Activated CD4-positive, CD25-positive, alpha-beta regulatory T cell (primary cell): ENCODE measurements around the gene SMIM5.
"Not testable (repeated sequence)": the region's sequence is repeated elsewhere in the genome, so short reads cannot be mapped to it uniquely, and the experiment has no call there.

Experiments used
- DNase-seq, 4 experiments: peaks; one replicate each; lab custom pipeline; 2025; lab: John Stamatoyannopoulos, UW

Gene SMIM5

GRCh38 chr17:75632863-75633485 lies at the start of gene SMIM5:
Gene SMIM5, plus strand, starts transcription at chr17:75633434. Its CDS starts 6,768 bp downstream, at chr17:75640202.
- DNase-seq: peak; percentile 72 to 81 (median 76)

DNA sequence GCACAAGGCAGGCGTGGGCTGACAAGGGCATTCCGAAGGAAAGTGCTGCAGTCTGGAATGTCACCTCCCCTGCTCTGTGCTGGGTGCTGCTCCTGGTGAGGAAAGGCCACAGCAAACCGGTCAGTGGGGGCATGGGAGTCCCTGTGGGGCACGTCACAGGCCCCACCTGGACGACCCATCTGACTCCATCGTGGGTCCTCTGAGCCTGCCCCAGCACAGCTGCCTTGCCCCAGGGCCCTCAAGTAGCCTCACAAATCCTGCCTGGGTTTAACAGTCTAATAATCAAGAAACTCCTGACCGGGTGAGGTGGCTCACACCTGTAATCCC lies 48.4 kb upstream of the SMIM5 start:
- DNase-seq: no peak

- peak; percentile 28 to 46 (median 40) for DNase-seq
Measured at GRCh38 chr17:75587675-75588595, 45.3 kb upstream of the SMIM5 start, which contains the start of gene MYO15B. Gene MYO15B, plus strand, starts transcription at chr17:75587800. Its CDS starts 258 bp downstream, at chr17:75588058.

GRCh38 chr17:75588596-75589011 lies 44.6 kb upstream of the SMIM5 start:
- DNase-seq: peak in 1 of 4 experiments; percentile 31

DNA sequence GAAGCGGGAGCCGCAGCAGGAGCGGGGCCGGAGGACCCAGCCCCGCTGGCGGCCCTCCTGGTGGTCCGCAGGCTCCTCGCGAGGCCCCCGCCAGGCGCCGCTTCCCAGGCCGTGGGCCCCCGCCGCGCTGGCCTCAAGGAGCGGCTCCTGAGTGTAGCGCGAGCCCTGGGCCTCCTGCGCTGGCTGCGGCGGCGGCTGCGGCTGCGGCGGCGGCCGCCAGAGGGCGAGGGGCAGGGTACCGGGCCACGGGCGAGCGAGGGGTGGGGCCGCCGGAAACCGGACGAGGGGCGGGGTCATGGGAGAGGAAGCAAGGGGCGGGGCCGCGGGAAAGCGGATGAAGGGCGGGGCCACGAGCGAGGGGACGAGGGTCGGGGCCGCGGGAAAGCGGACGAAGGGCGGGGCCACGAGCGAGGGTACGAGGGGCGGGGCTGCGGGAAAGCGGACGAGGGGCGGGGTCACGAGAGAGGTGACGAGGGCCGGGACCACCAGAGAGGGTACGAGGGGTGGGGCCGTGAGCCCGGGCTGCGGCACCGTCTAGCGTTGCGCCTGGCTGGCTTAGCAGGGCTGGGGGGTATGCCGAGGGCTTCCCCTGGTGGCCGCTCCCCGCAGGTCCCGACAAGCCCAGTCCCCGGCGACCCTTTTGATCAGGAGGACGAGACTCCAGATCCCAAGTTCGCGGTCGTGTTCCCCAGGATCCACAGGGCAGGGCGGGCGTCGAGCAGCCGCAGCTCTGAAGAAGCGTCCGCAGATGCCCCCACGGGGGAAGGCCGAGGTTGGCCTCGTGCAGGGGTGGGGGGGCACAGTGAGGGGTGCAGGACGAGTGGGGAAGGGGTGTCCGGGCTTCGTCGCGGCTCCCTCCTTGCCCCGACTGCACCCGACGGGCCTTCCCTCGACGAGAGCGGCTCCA lies 44.0 kb upstream of the SMIM5 start:
- DNase-seq: peak; percentile 96 to 98 (median 96)

DNA sequence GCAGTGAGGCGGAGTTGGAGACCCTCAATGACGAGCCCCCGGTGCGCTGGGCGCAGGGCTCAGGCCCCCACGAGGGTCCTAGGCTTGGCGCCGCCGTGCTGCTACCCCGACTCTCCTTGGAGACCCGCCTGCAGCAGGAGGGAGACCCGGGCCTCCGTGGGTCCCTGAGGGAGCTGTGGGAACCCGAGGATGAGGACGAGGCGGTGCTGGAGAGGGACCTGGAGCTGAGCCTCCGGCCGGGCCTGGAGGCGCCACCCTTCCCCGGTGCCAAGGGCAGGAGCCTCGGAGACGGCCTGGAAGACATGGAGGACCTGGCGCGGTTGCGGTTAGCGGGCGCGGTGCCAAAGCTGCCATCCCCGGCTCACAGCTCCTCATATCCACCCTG lies 43.3 kb upstream of the SMIM5 start:
- DNase-seq: no peak

- no peak for DNase-seq
Measured at GRCh38 chr17:75590314-75590761, 42.9 kb upstream of the SMIM5 start.

DNA sequence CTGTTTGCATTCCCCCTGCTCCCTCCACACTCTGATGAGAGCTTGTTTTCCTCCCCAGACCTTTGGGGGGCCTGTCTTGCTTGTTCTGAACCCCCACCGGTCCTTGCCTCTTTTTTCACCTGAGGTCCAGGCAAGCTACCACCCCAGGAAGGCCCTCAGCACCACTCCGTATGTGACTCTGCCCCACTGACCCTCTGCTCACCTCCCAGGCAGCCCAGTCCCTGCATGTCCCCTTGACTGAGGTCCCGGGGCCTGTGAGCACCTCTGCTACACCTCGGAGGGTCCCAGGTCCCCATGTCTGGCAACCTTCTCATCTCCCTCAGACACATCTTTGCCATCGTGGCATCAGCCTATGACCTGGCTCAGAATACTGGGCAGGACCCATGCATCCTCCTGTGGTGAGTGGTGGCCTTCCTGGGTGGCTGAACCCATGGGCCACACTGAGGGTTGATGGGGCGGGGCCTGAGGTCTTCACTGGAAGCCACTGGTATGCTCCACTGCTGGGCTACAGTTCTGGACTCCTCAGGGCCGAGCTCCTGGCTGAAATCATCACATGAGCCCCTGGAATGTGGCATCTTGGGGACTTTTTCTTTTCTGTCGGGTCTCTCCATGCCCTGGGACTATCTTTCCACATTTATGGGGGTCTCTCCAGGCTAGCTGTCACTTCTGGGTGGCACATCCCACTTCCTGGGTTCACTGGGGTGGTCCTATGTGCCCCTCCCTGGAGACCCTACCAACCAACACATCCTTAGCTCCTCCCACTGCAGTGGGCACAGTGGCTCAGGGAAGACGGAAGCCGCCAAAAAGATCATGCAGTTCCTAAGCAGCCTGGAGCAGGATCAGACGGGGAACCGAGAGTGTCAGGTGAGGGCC lies 42.1 kb upstream of the SMIM5 start:
- DNase-seq: no peak

- no peak for DNase-seq
Measured at GRCh38 chr17:75591722-75592302, 41.4 kb upstream of the SMIM5 start.

GRCh38 chr17:75592348-75593020 lies 40.8 kb upstream of the SMIM5 start:
- DNase-seq: no peak

- not testable (repeated sequence) for DNase-seq
Measured at GRCh38 chr17:75593430-75593829, 39.8 kb upstream of the SMIM5 start.

DNA sequence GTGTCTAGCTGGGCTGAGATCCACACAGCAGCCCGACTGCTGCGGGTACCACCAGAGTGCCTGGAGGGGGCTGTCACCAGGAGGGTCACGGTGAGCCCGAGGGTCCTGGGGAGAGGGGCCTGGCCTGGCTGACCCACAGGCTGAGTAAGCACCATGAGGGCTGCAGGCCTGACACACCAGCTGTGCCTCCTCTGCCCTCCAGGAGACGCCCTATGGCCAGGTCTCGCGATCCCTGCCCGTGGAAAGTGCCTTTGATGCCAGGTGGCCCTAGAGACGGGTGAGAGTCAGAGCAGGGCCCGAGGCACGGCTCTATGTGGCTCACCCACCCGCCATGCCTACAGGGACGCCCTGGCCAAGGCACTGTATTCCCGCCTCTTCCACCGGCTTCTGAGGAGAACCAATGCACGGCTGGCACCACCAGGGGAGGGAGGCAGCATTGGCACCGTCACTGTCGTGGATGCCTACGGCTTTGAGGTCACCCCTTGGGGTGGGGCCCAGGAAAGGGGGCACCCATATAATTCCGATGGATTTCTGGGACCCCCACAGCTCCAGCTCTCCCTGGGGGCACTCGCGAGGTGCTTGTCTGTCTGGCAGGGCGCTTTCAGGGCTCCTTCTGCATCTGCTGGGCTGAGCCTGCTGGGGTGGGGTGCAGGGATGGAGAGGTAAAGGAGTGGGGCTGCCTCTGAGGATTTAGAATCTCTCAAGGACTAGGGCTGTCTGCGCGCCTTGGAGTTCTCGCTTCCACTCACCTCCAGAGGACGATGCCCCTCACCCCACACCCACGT lies 38.5 kb upstream of the SMIM5 start:
- no peak for DNase-seq

- no peak for DNase-seq
Measured at GRCh38 chr17:75595284-75595919, 37.8 kb upstream of the SMIM5 start.

- no peak for DNase-seq
Measured at GRCh38 chr17:75595920-75596313, 37.3 kb upstream of the SMIM5 start.

- DNase-seq: no peak
Measured at GRCh38 chr17:75596320-75597087, 36.7 kb upstream of the SMIM5 start.

DNA sequence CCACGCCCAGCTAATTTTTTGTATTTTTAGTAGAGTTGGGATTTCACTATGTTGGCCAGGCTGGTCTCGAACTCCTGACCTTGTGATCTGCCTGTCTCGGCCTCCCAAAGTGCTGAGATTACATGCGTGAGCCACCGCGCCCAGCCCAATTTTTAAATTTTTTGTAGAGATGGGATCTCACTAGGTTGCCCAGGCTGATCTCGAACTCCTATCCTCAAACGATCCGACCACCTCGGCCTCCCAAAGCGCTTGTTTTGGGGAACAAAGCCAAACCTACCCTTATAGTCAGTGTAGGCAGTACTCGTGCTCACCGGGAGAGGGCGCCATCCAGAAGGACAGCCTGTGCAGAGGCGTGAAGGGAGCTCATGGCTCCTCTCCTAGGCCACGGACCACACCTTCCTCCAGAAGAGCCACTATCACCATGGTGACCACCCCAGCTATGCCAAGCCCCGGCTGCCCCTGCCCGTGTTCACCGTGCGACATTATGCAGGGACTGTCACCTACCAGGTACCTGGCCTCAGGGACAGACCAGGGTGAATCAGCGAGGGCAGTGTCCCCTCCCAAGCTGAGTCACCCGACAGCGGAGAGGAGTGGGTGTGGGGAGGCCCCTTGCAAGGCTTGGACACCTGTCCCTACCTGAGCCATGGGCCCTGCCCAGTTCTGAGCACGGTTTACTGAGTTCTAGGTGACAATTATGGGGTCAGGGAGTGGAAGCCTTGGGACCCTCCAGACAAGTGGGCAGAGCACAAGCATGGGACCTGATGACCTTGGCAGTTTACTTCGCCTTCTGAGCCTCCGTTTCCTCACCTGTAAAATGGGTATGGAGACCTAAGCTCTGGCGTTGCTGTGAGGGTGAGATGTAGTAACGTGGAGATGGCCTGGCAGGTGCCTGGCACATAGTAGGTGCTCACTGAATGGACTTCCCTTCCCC lies 31.9 kb upstream of the SMIM5 start:
- peak; percentile 20 to 60 (median 28) for DNase-seq

GRCh38 chr17:75602644-75603043 lies 30.6 kb upstream of the SMIM5 start:
- DNase-seq: no peak
